HG03439 (cell line): ENCODE data around the gene ABHD12.
A peak's percentile ranks its signal among the peaks of the same experiment; 100 is the strongest.

ENCODE experiments used
- ATAC-seq: cut with Tn5 transposase; IDR thresholded peaks from one replicate; pipeline ENCODE4 v1.9.1; 2021; ENCODE audit warnings: mild to moderate bottlenecking, moderate library complexity; ENCODE audit not compliant: unreplicated experiment

Gene ABHD12

GRCh38 chr20:25309395-25310267, 81.0 kb downstream of the ABHD12 start:
- no peak for ATAC-seq

DNA sequence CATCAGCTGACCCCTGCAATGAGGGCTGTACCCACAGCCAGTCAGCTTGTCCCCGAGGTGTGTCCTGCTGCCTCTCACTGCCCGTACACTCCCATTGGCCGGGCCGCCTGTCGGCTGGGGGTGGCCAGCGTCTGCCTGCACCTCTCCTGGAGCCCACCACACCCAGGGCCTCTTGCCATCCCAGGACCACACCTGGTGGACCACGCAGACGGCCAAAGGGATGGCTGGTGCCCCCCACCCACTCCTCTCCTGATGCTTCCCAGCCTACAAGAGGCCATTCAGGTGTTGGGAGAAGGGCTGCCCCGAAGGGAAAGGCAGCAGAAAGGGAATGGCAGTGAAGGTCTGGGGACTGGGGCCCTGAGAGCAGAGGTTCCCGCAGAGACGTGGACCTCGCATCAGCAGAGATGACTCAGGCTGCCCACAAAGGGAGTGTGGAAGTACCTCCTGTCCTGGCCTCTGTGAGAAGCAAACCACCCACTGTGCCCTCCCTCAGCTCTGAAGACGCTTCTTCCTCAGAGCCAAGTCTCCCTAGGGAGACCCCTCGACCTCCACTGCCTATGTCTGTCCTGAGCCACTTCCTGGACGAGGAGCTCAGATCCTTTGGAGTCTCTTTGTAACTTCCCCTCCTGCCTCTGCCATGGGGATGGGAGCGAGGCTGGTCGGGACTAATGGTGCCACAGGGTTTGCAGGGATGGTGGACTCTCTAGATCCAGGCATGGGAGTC, 81.8 kb downstream of the ABHD12 start:
- ATAC-seq, result no peak

- ATAC-seq, result no peak
Observed at GRCh38 chr20:25308083-25308491, 82.5 kb downstream of the ABHD12 start.

GRCh38 chr20:25306991-25307903, 83.4 kb downstream of the ABHD12 start:
- no peak for ATAC-seq

DNA sequence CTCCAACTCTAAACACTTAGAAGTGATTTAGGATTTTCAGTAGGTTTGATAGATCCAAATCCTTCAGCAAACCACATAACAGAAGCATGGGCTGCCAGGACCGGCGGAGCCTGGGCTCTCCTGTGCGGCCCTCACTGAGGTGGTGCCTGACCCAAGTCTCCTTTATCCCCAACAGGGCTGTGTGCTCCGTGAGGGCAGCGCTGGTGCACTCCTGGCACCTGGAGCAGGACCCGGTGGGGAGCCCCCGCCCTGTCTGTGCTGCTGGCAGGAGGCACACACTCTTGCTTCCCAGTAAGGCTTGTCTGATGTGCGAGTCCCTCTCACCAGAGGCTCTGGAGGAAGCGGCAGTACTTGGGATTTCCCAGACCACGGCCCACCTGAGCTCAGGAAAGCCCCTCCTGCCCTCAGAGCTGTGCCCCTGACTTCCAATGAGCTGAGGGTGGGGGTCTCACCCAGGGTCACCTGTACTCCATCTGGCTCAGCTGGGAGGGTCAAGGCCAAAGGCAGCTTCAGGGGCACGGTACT, 86.5 kb downstream of the ABHD12 start:
- ATAC-seq, result no peak

GRCh38 chr20:25303292-25304024, 87.2 kb downstream of the ABHD12 start:
- no peak for ATAC-seq

- ATAC-seq, result no peak
Observed at GRCh38 chr20:25302596-25302995, 88.0 kb downstream of the ABHD12 start.

DNA sequence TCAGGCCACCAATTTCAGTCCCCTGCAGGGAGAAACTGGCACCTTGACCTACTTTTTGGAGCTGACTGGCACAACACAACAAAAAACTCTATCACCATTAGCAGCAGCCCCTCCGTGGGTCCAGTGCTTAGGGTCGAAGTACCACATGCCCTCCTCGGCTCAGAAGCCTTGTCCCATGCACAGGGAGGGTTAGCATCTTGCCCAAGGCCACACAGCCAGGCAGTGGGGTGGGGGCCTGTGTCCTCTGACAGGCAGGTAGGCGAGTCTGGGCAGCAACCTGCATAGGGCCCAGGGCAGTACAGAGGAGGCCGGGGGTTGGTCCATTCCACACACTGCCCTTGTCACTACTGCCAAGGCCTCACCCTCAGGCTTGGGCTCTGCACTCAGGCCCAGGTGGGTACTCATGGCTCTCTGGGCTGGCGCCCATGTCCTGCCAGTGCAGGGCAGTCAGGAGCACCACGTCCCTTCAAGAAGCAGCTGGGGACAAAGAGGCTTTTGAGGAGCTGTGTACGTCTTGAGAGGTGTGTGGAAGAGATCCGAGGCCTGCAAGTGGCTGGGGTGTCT, 89.2 kb downstream of the ABHD12 start:
- no peak for ATAC-seq

DNA sequence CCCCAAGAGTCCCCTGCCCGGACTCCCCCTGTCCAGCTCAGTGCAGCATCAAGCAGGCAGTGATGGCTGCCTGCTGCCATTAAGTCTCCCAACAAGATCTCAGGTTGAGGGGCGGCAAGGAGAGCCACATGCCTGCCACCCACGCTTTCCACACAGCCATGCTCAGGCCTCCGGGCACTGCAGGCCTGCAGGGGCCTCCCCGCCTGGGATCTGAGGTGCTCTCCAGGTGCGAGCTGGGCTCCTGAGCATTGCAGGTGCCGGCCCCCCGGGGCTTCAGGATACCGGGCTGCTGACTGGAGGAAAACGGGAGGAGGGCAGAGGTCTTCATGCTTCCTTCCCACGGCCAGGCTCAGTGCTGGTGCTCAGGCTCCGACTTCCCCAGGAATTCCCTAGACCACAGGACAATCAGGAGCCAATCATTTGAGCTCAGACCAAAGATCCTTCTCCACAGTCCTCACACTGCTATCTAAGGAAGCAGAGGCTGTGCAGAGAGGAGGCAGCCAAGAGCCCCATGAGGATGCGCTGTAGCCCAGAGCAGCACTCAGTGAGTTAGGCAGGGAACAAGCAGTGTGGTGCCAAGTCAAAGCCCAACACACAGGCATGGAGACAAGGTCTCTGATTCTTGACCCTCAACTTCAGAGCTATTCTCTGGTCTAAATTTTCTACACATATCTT, 90.0 kb downstream of the ABHD12 start:
- ATAC-seq, result no peak

- ATAC-seq, result no peak
Observed at GRCh38 chr20:25299806-25300205, 90.8 kb downstream of the ABHD12 start.

- ATAC-seq, result peak; percentile 65
Observed at GRCh38 chr20:25297141-25297905, 93.3 kb downstream of the ABHD12 start.

DNA sequence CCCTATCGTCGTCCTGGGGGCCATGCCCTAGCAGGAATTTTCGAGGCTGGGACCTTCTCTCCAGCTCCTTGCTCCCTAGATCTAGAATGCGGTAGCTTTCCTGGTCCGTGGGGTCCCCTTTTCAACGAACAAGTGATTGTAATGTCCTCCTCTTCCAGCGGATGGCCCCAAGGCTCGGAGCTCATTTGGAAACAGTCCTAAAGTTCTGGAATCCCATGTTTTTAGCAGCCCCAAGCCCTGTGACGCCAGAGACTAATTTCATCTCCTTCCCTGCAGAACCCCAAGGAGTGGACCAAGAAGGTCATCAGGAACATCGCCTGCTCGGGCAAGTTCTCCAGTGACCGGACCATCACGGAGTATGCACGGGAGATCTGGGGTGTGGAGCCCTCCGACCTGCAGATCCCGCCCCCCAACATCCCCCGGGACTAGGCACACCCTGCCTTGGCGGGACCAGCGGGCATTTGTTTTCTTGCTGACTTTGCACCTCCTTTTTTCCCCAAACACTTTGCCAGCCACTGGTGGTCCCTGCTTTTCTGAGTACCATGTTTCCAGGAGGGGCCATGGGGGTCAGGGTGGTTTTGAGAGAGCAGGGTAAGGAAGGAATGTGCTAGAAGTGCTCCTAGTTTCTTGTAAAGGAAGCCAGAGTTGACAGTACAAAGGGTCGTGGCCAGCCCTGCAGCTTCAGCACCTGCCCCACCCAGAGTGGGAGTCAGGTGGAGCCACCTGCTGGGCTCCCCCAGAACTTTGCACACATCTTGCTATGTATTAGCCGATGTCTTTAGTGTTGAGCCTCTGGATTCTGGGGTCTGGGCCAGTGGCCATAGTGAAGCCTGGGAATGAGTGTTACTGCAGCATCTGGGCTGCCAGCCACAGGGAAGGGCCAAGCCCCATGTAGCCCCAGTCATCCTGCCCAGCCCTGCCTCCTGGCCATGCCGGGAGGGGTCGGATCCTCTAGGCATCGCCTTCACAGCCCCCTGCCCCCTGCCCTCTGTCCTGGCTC, 94.2 kb downstream of the ABHD12 start:
- peak; percentile 15 for ATAC-seq

GRCh38 chr20:25295386-25296093, 95.1 kb downstream of the ABHD12 start:
- no peak for ATAC-seq

GRCh38 chr20:25294459-25295385, 95.9 kb downstream of the ABHD12 start:
- ATAC-seq, result peak; percentile 38

- ATAC-seq, result no peak
Observed at GRCh38 chr20:25293910-25294458, 96.7 kb downstream of the ABHD12 start.
